NCI-H146 (cell line): ENCODE measurements around the gene PTPA.
"Not testable (repeated sequence)": the region's sequence is repeated elsewhere in the genome, so short reads cannot be mapped to it uniquely, and the experiment has no call there.

Experiments
- DNase-seq: peaks from one replicate; lab custom pipeline; 2025; lab: John Stamatoyannopoulos, UW

Gene PTPA

DNA sequence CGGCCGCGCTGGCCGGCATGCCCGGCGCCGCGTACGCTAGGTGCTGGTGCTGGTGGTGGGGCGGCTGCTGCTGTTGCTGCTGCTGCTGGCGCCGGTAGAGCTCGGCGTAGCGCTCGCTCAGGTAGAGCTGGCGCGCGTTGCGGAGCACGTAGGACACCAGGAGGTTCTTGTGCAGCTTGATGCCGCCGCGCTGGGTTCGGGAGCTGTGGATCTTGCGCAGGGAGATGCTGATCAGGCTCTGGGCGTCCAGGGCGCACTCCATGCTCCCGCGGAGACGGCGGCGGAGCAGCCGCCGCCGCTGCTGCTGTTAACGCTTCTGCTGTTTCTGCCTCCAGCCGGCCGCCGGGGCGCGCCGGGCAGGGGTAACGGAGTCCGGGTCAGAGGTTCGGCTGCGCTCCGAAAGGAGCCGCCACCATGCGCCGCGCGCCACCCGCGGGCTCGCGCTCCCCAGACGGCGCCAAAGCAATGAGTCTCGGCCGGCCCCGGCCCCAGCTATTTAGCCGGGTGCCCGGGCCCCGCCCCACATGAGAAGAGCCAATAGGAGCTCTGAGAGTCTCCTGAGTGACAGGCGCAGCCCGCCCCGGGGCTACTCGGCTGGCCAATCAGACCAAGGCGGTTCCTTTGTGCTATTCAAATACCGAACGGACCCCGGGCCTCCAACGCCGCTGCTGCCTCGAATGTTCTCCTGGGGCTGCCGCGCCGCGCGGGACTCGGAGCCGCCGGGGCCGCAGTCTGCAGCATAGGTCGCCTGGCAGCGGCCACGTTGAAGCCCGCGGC lies 66.8 kb downstream of the PTPA start, which contains the start of gene IER5L:
Gene IER5L (minus strand): TSS at position 471 of the 777 bp plus-strand sequence. CDS start 209 bp downstream, at position 262.
- peak; percentile 94 for DNase-seq

DNA sequence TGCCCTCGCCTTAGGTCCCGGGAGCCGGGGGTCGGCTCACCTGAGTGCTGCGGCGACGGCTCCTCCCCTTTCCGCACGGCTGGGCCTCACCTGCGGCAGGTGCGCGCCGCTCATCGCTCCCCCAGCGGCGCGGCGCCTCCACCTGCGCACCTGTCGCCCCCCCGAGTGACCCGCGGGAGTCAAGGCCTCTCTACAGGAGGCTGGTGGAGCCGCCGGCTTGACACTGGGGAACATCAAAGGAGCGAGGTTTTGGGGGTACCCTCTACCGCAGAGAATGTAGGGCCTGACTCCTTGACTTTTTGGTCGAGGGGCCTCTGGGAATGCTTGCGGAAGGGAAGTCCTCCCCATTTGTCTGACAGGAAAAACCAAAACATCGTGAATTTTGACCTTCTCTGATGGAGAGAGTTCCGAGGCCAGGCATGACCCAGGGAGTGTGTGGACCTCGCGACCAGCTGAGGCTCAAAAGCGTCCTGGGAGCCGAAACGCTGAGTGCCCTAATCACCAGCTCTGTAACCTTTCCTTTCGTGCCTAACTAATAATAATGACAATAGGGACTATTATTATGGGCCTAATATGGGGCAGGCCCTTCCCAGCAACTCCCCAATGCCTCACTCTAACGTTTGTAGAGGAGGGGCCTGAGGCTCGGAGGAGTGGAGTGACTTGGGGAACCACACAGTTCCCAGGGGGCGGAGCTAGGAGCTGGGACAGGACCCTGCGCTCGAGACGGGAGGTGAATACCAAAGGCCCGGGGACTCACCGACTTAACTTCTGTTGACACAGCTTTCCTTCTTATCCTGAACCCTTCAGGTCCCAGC lies 67.6 kb downstream of the PTPA start:
- DNase-seq: no peak

DNA sequence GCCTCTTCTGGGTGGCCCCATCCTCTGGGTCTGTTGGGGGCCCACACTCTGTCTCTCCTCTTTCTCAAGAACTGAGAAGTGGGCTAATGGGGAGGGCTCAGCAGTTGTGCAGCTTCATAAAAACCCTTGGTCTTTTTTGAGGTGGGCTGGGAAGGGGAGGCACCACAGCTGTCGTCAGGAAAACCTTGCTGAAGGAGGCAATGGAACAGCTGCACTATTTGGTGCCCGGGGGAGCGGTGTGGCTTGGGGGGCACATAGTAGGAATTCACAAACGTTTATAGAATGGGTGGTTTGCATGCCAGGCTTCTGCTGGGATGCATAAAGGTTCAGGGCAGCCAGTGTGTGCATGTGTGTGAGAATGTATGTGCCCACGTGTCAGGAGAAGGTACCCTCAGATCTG lies 70.0 kb downstream of the PTPA start:
- no peak for DNase-seq

DNA sequence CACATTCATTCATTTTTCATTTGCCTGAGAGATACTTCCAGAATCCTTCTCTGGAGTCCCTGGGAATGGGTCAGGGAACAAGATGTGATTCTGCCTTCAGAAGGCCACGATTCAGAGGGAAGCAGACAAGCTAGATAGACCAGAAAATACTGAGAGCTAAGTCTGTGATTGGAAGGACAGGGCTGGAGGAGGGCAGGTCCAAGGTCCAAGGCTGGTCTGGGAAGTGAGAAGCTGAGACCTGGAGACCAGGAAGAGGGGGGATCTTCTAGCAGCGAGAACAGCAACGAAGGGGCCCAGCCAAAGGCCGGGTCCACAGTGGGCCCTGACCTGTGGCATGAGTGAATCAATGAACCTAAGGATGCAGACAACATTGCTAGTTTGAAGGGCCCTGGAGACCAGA lies 70.9 kb downstream of the PTPA start:
- no peak for DNase-seq

DNA sequence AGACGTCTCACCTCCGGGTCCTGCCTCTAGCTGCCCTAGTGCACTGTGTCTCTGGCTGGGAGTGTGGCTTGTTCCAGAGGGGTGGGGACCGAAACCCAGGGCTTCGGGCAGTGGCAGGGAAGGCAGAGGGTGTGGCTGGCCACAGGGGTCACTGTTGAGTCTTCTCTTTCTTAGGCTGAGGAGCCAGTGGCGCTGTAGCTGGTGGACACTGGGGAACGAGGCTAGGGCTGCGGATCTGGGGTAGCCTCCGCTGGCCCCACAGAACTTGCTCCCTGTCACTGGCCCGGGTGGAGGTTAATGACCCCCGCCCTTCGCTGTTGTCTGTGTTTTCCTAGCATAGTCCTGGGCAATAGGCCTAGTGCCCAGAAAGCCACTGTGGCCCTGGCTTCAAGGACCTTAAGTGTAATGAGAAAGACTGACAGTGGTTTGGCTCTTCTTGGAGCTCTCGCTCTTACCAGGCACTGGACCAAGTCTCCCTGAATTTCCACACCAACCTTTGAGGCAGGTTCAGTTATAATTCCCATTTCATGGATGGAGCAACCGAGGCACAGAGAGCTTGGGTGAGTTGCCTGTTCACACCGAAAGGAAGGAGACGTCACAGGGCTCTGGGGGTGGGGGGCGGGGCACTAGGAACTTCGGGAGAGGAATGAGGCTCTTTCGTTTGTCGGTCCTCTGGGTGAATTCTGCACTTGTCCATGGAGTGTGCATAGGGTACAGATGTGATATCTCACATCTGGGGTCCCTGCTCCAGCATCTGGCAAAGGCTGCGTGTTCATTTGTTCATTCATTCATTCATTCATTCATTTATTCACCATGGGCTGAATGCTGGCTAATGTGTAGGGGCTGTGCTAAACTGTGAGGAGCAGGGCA lies 71.6 kb downstream of the PTPA start:
- peak; percentile 23 for DNase-seq

DNA sequence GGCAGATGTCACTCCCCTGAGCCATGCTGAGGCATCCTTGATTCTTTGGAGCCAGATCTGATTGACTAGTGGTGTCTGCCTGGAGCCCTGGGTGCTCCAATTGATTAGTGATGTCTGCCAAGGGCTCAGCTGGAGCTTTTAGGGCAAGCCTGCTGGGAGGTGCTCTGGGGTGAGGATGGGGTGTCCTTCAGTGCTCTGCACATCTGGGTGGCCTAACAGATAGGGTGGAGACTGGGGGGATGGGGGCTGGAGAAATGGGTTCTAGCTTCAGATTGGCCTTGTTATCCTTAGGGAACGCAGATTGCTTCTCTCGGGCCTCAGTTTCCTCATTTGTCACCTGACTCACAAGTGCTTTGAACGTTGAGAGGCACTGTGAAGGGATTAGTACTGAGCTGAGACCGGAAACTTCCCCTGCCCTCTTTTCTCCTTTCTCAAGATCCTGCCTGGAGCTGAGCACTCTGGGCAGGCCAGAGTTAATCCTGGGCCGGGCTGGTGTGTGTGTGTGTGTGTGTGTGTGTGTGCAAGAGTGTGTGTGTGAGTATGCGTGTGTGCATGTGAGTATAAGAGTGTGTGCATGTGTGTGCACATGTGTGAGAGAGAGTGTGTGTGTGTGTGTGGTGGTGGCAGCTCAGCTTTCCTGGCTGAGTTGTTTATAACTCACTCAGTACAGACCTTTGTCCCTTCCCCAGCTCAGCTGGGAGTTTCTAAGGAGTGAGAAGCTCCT lies 72.4 kb downstream of the PTPA start:
- DNase-seq: no peak

DNA sequence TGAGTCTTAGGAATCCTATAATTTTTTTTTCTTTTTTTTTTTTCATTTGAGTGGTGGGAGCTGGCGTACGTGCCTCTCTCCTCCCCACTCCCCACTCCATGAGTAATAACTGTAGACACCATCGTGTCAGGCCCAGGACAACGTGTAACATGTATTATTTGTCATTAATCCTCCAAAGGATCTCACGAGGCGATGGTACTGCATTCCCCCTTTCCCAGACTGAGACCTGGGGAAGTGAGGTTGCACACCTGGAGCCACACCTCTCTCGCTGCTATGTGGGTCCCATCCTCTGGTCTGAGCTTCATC lies 73.0 kb downstream of the PTPA start:
- no peak for DNase-seq

DNA sequence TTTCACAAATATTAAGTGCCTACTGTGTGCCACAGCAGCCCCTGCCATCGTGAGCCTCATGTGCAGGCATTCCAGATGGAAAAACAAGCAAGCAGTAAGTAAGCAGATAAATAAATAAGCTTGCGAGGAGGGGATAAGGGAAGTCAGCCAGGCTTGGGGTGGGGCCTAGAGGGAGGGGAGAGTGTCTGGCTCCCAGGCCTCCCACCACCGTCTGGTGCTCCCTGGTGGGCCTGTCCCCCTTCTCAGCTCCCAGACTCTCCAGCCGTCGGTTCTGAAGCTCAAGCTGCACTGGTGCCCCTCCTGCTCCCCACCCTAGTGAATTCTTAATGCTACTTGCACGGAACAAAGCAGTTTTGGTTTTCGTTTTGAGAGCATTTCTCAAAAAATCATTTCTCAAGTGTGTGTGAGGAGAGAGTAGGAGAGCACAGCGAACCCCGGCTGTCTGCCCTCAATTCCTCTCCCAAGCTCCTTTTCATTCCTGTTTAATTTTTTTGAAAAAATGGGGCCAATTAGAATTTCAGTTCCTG lies 73.4 kb downstream of the PTPA start:
- DNase-seq: no peak

DNA sequence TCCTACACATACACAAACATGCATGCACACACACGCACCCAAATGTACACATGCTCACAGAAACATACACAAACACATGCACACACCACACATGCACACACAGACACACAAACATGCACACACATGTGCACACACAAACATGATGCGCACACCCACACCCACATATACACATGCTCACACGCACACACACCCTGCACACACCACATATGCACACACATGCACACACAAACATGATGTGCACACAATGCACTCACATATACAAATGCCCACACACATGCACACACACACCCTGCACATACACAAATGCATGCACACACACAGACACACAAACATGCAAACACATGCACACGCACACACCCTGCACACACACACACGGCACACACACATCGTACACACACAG lies 74.2 kb downstream of the PTPA start:
- DNase-seq: no peak

DNA sequence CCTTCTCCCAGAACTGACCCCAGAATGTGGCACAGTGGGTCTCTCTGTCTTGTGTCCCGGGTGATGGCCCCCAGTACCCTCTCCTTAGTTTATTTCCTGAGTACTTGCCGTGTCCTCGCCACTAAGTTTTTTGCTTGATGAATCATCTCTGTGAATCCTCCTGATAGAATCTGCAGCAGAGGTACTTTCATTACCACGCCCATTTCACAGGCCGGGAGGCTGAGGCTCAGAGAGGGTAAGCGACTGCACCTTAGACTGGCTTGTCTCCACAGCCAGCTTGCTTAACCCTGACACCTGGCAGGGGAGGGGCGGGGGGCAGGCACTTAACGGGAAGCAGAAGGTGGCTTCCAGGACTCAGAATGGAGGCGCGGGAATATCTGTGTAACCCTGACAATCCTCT lies 74.8 kb downstream of the PTPA start:
- no peak for DNase-seq

DNA sequence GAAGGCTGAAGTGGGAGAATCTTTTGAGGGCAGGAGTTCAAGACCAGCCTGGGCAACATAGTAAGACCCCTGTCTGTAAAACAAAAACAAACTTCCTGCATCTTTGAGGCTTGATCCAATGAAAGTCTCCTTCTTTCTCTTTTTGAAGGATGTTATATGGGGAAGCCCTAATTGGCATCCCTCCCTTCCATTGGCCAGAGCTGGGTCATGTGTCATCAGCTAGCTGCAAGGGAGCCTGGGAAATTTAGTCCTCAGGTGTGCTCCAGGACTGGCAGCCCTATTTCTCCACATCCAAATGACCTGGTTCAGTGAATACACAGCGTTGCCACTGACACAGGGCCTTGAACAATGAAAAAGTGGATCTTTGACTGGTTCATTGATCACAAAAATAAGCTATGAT lies 75.8 kb downstream of the PTPA start:
- no peak for DNase-seq

DNA sequence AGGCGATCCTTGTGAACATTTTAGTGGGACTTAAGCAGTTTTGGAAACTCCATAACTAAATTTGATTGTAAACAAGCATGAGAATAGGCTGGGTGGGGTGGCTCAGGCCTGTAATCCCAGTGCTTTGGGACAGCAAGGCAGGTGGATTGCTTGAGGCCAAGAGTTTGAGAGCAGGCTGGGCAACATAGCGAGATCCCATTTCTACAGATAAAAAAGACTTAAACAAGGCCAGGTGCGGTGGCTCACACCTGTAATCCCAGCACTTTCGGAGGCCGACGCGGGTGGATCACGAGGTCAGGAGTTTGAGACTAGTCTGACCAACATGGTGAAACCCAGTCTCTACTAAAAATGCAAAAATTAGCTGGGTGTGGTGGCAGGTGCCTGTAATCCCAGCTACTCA lies 78.8 kb downstream of the PTPA start:
- not testable (repeated sequence) for DNase-seq

DNA sequence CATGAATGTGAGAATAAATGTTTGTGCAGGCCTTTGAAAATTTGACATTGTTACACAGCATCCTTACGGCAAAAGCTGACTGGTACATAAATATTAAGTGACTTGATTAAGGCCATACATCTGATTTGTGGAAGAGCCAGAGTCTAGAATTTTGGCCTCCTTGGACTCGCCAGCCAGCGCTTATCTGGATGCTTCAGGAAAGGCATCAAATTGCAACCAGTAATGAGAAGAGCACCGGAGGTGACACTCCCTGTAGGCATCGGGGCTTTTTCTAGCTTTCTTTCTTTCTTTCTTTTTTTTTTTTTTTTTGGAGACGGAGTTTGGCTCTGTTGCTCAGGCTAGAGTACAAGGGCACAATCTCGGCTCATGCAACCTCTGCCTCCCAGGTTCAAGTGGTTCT lies 80.0 kb downstream of the PTPA start:
- DNase-seq: no peak

DNA sequence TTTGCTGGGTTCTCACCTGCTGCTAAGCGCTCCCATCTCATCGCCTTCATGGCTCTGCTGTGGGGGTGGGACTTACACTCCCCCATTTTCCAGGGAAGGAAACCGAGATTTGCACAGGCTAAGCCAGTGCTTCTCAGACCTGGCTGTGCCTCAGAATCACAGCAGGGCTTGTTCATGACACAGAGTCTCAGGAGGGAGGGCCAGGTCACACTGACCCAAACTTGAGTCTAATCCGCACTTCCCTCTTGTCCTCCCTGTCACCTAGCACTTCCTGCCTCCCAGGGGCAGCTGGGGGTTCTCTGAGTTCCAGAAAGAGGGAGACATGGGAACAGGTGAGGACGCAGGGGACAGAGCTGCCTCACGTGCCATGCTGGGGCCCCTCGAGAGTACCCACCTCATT lies 82.4 kb downstream of the PTPA start:
- DNase-seq: no peak

DNA sequence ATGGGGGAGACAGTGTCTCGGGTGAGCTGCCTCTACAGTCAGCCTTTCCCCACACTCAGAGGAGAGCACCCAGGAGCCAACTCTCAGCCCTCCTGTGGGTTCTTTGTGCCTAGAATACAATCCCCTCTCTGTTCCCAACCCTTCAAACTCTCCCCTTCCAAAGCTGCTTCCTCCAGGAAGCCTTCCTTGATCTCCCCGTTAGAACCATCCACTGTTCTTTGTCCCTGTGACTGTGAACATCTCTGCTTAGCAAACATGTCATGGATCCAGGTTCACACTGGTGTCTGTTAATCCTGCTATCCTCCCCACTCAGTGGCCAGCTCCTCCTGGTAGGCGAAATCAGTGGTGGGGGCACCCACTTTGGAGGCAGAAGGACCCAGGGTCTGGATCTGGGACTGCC lies 83.0 kb downstream of the PTPA start:
- no peak for DNase-seq

DNA sequence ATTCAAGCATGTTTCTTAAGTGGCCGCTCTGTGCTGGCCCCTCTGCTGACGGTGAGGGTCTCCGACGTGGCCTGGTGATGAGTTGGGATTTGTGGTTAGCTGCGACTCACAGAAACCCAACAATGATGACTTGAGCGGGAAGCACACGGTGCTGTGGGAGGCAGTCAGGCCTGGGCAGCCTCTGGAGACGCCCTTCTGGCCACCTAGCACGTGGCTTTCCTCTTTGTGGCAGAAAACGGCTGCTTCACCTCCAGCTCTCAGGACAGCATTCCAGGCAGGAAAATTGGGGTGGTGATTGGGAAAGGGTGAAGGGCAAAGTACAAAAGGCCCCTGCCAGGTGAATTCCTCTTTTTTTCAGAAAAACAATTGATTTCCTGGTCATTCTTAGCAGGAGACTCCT lies 84.4 kb downstream of the PTPA start:
- DNase-seq: no peak

DNA sequence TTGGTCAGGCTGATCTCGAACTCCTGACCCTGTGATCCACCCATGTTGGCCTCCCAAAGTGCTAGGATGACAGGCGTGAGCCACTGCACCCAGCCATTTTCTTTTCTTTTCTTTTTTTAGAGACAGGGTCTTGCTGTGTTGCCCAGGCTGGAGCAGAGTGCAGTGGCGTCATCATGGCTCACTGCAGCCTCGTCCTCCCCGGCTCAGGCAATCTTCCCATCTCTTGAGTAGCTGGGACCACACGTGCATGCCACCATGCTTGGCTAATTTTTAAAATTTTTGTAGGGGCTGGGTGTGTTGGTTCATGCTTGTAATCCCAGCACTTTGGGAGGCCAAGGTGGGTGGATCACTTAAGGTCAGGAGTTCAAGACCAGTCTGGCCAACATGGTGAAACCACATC lies 85.8 kb downstream of the PTPA start:
- DNase-seq: not testable (repeated sequence)

DNA sequence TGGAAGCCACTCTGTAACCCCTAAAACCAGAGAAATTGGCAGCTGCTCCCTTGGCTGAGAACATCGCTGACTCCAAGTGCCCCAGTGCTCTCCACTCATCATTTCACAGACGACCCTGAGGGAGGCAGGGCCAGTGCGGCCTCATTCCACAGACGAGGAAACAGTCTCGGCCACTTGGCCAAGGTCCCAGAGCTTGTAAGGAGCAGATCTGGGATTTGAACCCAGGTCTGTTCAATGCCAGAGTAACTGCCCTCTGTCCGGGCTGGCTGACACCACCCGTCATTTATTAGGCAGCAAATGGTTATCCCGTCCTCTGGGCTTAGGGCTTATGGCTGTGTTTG lies 86.7 kb downstream of the PTPA start:
- no peak for DNase-seq
